Mesendoderm (in vitro differentiated cells): ENCODE results near the gene OSBPL6.
A peak's percentile ranks its signal among the peaks of the same experiment; 100 is the strongest.
"Not testable (repeated sequence)": the region's sequence is repeated elsewhere in the genome, so short reads cannot be mapped to it uniquely, and the experiment has no call there.

Experiments used
- DNase-seq: peaks from one replicate; pipeline ENCODE4 v3.0.0; 2013
- H2AK5ac ChIP-seq: 2 replicates; pipeline ENCODE4 v1.6.1; 2013; ENCODE audit warnings: low read length, inconsistent platforms
- H2BK120ac ChIP-seq: 2 replicates; pipeline ENCODE4 v1.6.1; 2013; ENCODE audit warnings: low read depth, mild to moderate bottlenecking, low read length, moderate library complexity, mixed read lengths
- H2BK15ac ChIP-seq: replicated peaks from 2 replicates; pipeline ENCODE4 v1.6.1; 2013; ENCODE audit warnings: low read depth, mild to moderate bottlenecking, moderate library complexity
- H2BK5ac ChIP-seq: 2 replicates; pipeline ENCODE4 v1.6.1; 2013; ENCODE audit warnings: low read length, inconsistent platforms
- H3K18ac ChIP-seq: 2 replicates; pipeline ENCODE4 v1.6.1; 2013; ENCODE audit warnings: mild to moderate bottlenecking, low read length, mixed read lengths
- H3K23ac ChIP-seq: one replicate; pipeline ENCODE4 v1.6.1; 2013; ENCODE audit warnings: low read length
- H3K27ac ChIP-seq: 2 replicates; pipeline ENCODE4 v1.5.1; 2013; ENCODE audit warnings: low read depth, mild to moderate bottlenecking, inconsistent platforms, low read length, moderate library complexity
- H3K27me3 ChIP-seq: 2 replicates; pipeline ENCODE4 v1.6.1; 2013; ENCODE audit warnings: low read length, control low read depth, mild to moderate bottlenecking, inconsistent platforms; ENCODE audit not compliant: insufficient read depth, poor library complexity
- H3K36me3 ChIP-seq: 2 replicates; pipeline ENCODE4 v1.6.1; 2013; ENCODE audit warnings: low read length, inconsistent platforms; ENCODE audit not compliant: control insufficient read depth, insufficient read depth
- H3K4ac ChIP-seq: one replicate; pipeline ENCODE4 v1.6.1; 2013; ENCODE audit warnings: low read depth, mild to moderate bottlenecking, low read length, moderate library complexity
- H3K4me1 ChIP-seq: 2 replicates; pipeline ENCODE4 v1.6.1; 2013; ENCODE audit warnings: low read depth, low read length, inconsistent platforms; ENCODE audit not compliant: control insufficient read depth
- H3K4me2 ChIP-seq: 2 replicates; pipeline ENCODE4 v1.6.1; 2013; ENCODE audit warnings: low read length
- H3K4me3 ChIP-seq: 2 replicates; pipeline ENCODE4 v1.5.1; 2013; ENCODE audit warnings: mild to moderate bottlenecking, low read length
- H3K56ac ChIP-seq: one replicate; pipeline ENCODE4 v1.6.1; 2013; ENCODE audit warnings: low read length
- H3K79me1 ChIP-seq: 2 replicates; pipeline ENCODE4 v1.6.1; 2013; ENCODE audit warnings: low read length, inconsistent platforms
- H3K79me2 ChIP-seq: 2 replicates; pipeline ENCODE4 v1.6.1; 2013; ENCODE audit warnings: mild to moderate bottlenecking, low read length; ENCODE audit not compliant: control insufficient read depth, insufficient read depth
- H3K9ac ChIP-seq: 2 replicates; pipeline ENCODE4 v1.6.1; 2013; ENCODE audit warnings: low read length, inconsistent platforms
- H4K5ac ChIP-seq: one replicate; pipeline ENCODE4 v1.6.1; 2013; ENCODE audit warnings: low read length
- H4K8ac ChIP-seq: one replicate; pipeline ENCODE4 v1.6.1; 2013; ENCODE audit warnings: low read depth, mild to moderate bottlenecking, control low read depth, low read length, moderate library complexity
- WGBS: extraction: QIAGEN DNeasy Blood & Tissue Kit; methylation state at CpG from one replicate; pipeline ENCODE4 v1.1.7; 2013; ENCODE audit warnings: low lambda C conversion rate, missing lambda C conversion rate; ENCODE audit not compliant: insufficient coverage; ENCODE audit errors: extremely low coverage; 5-methylcytosine and 5-hydroxymethylcytosine counted together

Gene OSBPL6

DNA sequence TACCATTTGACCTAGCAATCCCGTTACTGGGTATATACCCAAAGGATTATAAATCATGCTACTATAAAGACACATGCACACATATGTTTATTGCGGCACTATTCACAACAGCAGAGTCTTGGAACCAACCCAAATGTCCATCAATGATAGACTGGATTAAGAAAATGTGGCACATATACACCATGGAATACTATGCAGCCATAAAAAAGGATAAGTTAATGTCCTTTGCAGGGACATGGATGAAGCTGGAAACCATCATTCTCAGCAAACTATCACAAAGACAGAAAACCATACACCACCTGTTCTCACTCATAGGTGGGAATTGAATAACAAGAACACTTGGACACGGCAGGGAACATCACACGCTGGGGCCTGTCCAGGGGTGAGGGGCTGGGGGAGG, 163.4 kb downstream of the OSBPL6 start:
- not testable (repeated sequence) for DNase-seq, H3K18ac ChIP-seq, H4K5ac ChIP-seq, H2BK5ac ChIP-seq, H3K79me1 ChIP-seq, H3K27me3 ChIP-seq, H3K4me1 ChIP-seq, H3K9ac ChIP-seq, H3K4me3 ChIP-seq, H3K4me2 ChIP-seq, H3K79me2 ChIP-seq, H3K23ac ChIP-seq, H3K27ac ChIP-seq, H3K56ac ChIP-seq, H3K36me3 ChIP-seq, H2AK5ac ChIP-seq, H3K4ac ChIP-seq, H4K8ac ChIP-seq, H2BK15ac ChIP-seq, H2BK120ac ChIP-seq
- WGBS = no CpG with 5 or more reads among the region's 4 CpGs

DNA sequence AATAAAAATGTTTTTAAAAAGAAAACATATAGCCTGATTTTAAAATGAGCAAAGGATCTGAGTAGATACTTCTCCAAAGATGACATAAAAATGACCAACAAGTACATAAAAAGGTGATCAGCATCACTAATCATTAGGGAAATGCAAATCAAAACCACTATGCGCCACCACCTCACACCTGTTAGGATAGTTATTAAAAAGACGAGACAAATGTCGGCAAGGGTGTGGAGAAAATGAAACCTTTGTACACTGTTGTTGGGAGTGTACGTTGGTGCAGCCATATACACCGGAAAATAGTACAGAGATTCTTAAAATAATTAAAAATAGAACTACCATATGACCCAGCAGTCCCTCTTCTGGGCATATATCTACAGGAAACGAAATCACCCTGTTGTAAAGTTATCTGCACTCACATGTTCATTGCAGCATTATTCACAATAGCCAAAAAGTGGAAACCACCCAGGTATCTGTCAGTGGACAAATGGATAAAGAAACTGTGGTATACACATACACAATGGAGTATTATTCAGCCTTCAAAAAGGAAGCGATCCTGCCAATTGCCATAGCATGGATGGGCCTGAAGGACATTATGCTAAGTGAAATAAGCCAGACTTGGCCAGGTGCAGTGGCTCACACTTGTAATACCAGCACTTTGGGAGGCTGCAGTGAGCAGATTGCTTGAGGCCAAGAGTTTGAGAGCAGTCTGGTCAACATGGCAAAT, 165.0 kb downstream of the OSBPL6 start:
- Histone ChIP-seq H2BK15ac (no peak overlapping the region), H3K4ac (no peak overlapping the region), H3K4me2 (no peak overlapping the region)

DNA sequence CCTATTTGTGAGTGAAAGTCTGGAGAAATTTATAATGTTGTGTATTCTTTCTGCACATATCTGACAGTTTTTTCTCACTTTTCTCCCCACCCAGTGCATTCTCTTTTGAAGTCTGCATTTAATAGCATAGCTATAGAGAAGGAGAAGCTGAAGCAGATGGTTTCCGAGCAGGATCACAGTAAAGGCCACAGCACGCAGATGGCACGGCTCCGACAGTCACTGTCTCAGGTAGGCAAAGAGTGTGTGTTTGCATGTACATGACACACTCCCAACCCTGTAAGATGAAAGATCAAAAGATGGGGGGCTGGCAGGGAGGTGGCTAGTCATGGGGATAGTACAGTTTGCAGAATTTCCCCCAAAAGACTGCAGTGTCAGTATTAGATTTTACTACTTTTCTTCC, 167.3 kb downstream of the OSBPL6 start:
- H3K56ac ChIP-seq = no peak overlapping the region
- H3K4me2 ChIP-seq = no peak overlapping the region
- H3K4me1 ChIP-seq = no peaks in the 10 kb centered on the region
- no peaks in the 10 kb centered on the region for H3K79me2 ChIP-seq
- peak overlapping the region; percentile 66 for H3K23ac ChIP-seq
- H4K5ac ChIP-seq = no peak overlapping the region
- DNase-seq = no peak
- no peak overlapping the region for H3K4ac ChIP-seq
- no peak overlapping the region for H3K4me3 ChIP-seq
- H2BK120ac ChIP-seq = no peak overlapping the region
- H3K9ac ChIP-seq = no peak overlapping the region
- H3K27me3 ChIP-seq = no peaks in the 10 kb centered on the region
- no peaks in the 10 kb centered on the region for H3K36me3 ChIP-seq
- no peaks in the 10 kb centered on the region for H3K79me1 ChIP-seq
- H2AK5ac ChIP-seq = no peak overlapping the region
- no CpG with 5 or more reads among the region's 4 CpGs for WGBS
- no peak overlapping the region for H2BK15ac ChIP-seq
- H3K27ac ChIP-seq = no peak overlapping the region
- H4K8ac ChIP-seq = no peak overlapping the region
- no peak overlapping the region for H2BK5ac ChIP-seq
- H3K18ac ChIP-seq = no peak overlapping the region

More for the DNA sequence above, 165.0 kb downstream of the OSBPL6 start:
- no peaks in the 10 kb centered on the region for H3K27me3 ChIP-seq
- H4K5ac ChIP-seq = no peak overlapping the region
- no peak overlapping the region for H2BK5ac ChIP-seq
- no peaks in the 10 kb centered on the region for H3K4me1 ChIP-seq
- H3K36me3 ChIP-seq = no peaks in the 10 kb centered on the region
- WGBS = no CpG with 5 or more reads among the region's 7 CpGs
- no peaks in the 10 kb centered on the region for H3K79me1 ChIP-seq
- H3K79me2 ChIP-seq = no peaks in the 10 kb centered on the region
- H3K18ac ChIP-seq = no peak overlapping the region
- no peak overlapping the region for H2BK120ac ChIP-seq
- no peak overlapping the region for H3K4me3 ChIP-seq
- H3K27ac ChIP-seq = no peak overlapping the region
- no peak overlapping the region for H2AK5ac ChIP-seq
- no peak overlapping the region for H3K56ac ChIP-seq
- H4K8ac ChIP-seq = no peak overlapping the region
- H3K23ac ChIP-seq = no peak overlapping the region
- H3K9ac ChIP-seq = no peak overlapping the region
- DNase-seq = no peak

DNA sequence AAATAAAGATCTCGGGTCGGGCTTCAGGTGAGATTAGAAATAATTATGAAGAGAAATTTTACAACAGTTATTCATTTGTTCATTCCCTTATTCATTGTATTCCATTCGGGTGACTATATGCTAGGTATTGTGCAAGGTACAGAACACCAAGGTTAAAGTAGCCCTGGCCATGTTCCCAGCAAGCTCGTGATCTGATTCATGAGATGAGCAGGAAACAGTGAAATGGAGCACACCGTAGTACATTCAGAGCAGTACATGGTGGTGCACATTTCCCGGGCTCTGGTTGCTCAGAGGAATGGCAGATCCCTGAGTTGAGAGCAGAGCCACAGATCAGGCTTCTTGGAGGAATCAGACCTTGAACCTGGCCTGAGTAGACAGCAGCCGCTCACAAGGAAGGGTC, 168.9 kb downstream of the OSBPL6 start:
- H2BK120ac ChIP-seq = no peak overlapping the region
- no peaks in the 10 kb centered on the region for H3K4me1 ChIP-seq
- no peak overlapping the region for H3K18ac ChIP-seq
- no peaks in the 10 kb centered on the region for H3K79me2 ChIP-seq
- no peaks in the 10 kb centered on the region for H3K27me3 ChIP-seq
- H2AK5ac ChIP-seq = no peak overlapping the region
- H3K4ac ChIP-seq = no peak overlapping the region
- WGBS = no CpG with 5 or more reads among the region's 7 CpGs
- DNase-seq = no peak
- no peak overlapping the region for H3K56ac ChIP-seq
- no peak overlapping the region for H4K5ac ChIP-seq
- H2BK5ac ChIP-seq = no peak overlapping the region
- no peak overlapping the region for H3K4me3 ChIP-seq
- no peak overlapping the region for H3K4me2 ChIP-seq
- no peak overlapping the region for H2BK15ac ChIP-seq
- H3K23ac ChIP-seq = no peak overlapping the region
- no peaks in the 10 kb centered on the region for H3K79me1 ChIP-seq
- no peak overlapping the region for H3K9ac ChIP-seq
- no peak overlapping the region for H4K8ac ChIP-seq
- no peak overlapping the region for H3K27ac ChIP-seq
- no peaks in the 10 kb centered on the region for H3K36me3 ChIP-seq

DNA sequence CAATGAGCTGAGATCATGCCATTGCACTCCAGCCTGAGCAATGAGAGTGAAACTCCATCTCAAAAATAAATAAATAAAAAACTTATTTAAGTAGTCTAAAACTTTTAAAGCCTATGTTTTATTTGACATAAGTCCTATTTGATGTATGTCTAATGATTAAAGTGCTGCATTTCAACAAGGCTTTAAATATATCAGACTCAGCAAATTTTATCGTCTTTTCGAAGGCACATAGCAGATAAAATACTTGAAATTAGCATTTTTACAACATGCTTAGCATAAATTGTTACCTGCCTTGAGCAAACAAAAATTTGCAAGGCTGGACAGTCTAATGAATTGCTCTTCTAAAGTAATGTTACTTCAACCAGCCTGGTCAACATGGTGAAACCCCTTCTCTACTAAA, 170.8 kb downstream of the OSBPL6 start:
- H3K56ac ChIP-seq = no peak overlapping the region
- no peaks in the 10 kb centered on the region for H3K79me2 ChIP-seq
- no peaks in the 10 kb centered on the region for H3K36me3 ChIP-seq
- no peaks in the 10 kb centered on the region for H3K4me1 ChIP-seq
- no peak overlapping the region for H3K27ac ChIP-seq
- H2BK15ac ChIP-seq = no peak overlapping the region
- H2AK5ac ChIP-seq = no peak overlapping the region
- no peak overlapping the region for H2BK5ac ChIP-seq
- H3K4ac ChIP-seq = no peak overlapping the region
- H4K8ac ChIP-seq = no peak overlapping the region
- H3K9ac ChIP-seq = no peak overlapping the region
- no peak overlapping the region for H3K4me3 ChIP-seq
- no peak for DNase-seq
- no peak overlapping the region for H4K5ac ChIP-seq
- no peaks in the 10 kb centered on the region for H3K27me3 ChIP-seq
- no CpG with 5 or more reads among the region's 2 CpGs for WGBS
- H3K18ac ChIP-seq = no peak overlapping the region
- H2BK120ac ChIP-seq = no peak overlapping the region
- no peak overlapping the region for H3K4me2 ChIP-seq
- H3K79me1 ChIP-seq = no peaks in the 10 kb centered on the region
- H3K23ac ChIP-seq = no peak overlapping the region

DNA sequence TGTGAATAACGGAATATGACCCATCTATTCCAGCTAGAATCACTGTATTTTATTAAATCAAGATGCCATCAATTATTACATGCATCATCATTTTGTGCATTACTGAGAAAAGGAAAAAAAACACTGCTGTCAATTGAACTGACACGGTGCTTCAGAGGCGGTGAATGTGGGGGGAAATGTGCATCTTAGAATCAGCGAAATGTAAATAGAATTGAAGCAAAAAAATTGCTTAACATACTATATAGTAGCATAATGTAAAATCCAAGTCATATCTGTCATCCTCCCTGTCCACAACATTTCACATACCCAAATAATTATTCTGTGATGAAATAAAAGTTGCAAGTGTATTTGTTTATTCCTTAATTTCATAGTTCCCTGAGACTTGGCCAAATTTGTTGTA, 172.1 kb downstream of the OSBPL6 start:
- Histone ChIP-seq H3K27me3 (no peaks in the 10 kb centered on the region), H3K23ac (no peak overlapping the region), H2BK120ac (no peak overlapping the region), H3K18ac (no peak overlapping the region), H3K4me1 (no peaks in the 10 kb centered on the region), H2AK5ac (no peak overlapping the region), H3K4ac (no peak overlapping the region), H4K5ac (no peak overlapping the region), H3K4me3 (no peak overlapping the region), H3K9ac (no peak overlapping the region), H2BK15ac (no peak overlapping the region), H3K4me2 (no peak overlapping the region), H4K8ac (no peak overlapping the region), H3K56ac (no peak overlapping the region), H3K27ac (no peak overlapping the region), H3K36me3 (no peaks in the 10 kb centered on the region), H3K79me2 (no peaks in the 10 kb centered on the region), H2BK5ac (no peak overlapping the region), H3K79me1 (no peaks in the 10 kb centered on the region)
- no CpG with 5 or more reads among the region's 4 CpGs for WGBS
- DNase-seq = no peak
